ENCODE measurements around the gene ZIC2. TPM values are rescaled to one million over a fixed set of nuclear protein-coding genes. Genes with fewer than 3 reads are reported as not detected.

The ZIC2 gene
- total RNA-seq, 1 experiment from 2014 or later: 305 TPM

GRCh38 chr13:99995589-99996380 lies 14.2 kb downstream of the ZIC2 start:
- BruUV-seq (replicated peaks): no TSS peak
- CTCF ChIA-PET: no interaction called here
- intact Hi-C loops (cut with micrococcal nuclease; ENCODE audit: unreplicated experiment): loop anchor here (10.0 kb wide), 1 partner anchor 89 kb away; the partner anchor contains the start of gene PCCA
- POLR2A ChIA-PET (ENCODE audit: low non-redundant PET): no interaction called here
- no peak for TF ChIP-seq EZH2 (IDR thresholded peaks at IDR 0.05; ENCODE audit: borderline replicate concordance, low read depth, low read length, poor library complexity, severe bottlenecking)
- TF ChIP-seq CTCF (conservative IDR thresholded peaks at IDR 0.05; ENCODE audit: low read depth, low read length): no peak
- Histone ChIP-seq H3K27me3 (replicated peaks; ENCODE audit: insufficient read depth, low read depth, low read length, poor library complexity) (no peaks in the 10 kb centered on the region), H3K36me3 (ENCODE audit: insufficient read depth, low read length, poor library complexity, severe bottlenecking) (no peaks in the 10 kb centered on the region), H3K4me1 (ENCODE audit: insufficient read depth, low read length, poor library complexity, severe bottlenecking) (peaks cover 51% of the 10 kb centered on the region), H3K9me3 (ENCODE audit: low read depth, low read length, poor library complexity, severe bottlenecking) (no peaks in the 10 kb centered on the region), H3K27ac (ENCODE audit: low read depth, low read length, poor library complexity, severe bottlenecking) (peak overlapping the region; percentile 96), H3K4me3 (ENCODE audit: low read depth, low read length, poor library complexity, severe bottlenecking) (peak overlapping the region; percentile 48)
- DNase-seq (ENCODE audit: low spot score): peak; percentile 83

GRCh38 chr13:99996381-99996973 lies 14.9 kb downstream of the ZIC2 start:
- H3K4me1 ChIP-seq (ENCODE audit: insufficient read depth, low read length, poor library complexity, severe bottlenecking): peaks cover 44% of the 10 kb centered on the region
- CTCF ChIA-PET: no interaction called here
- peak overlapping the region; percentile 48 for H3K4me3 ChIP-seq (ENCODE audit: low read depth, low read length, poor library complexity, severe bottlenecking)
- intact Hi-C loops (cut with micrococcal nuclease; ENCODE audit: unreplicated experiment): loop anchor here (10.0 kb wide), 1 partner anchor 88 kb away; the partner anchor contains the start of gene PCCA
- no peaks in the 10 kb centered on the region for H3K27me3 ChIP-seq (replicated peaks; ENCODE audit: insufficient read depth, low read depth, low read length, poor library complexity)
- no peaks in the 10 kb centered on the region for H3K9me3 ChIP-seq (ENCODE audit: low read depth, low read length, poor library complexity, severe bottlenecking)
- POLR2A ChIA-PET (ENCODE audit: low non-redundant PET): interaction anchor here (0.7 kb wide), 1 partner anchor 35 kb away, joined by 4 read pairs; no protein-coding TSS in a partner anchor
- TF ChIP-seq CTCF (conservative IDR thresholded peaks at IDR 0.05; ENCODE audit: low read depth, low read length): no peak
- TF ChIP-seq EZH2 (IDR thresholded peaks at IDR 0.05; ENCODE audit: borderline replicate concordance, low read depth, low read length, poor library complexity, severe bottlenecking): no peak
- no TSS peak for BruUV-seq (replicated peaks)
- peak overlapping the region; percentile 96 for H3K27ac ChIP-seq (ENCODE audit: low read depth, low read length, poor library complexity, severe bottlenecking)
- peak; percentile 49 for DNase-seq (ENCODE audit: low spot score)
- H3K36me3 ChIP-seq (ENCODE audit: insufficient read depth, low read length, poor library complexity, severe bottlenecking): no peaks in the 10 kb centered on the region

- TF ChIP-seq EZH2 (IDR thresholded peaks at IDR 0.05; ENCODE audit: borderline replicate concordance, low read depth, low read length, poor library complexity, severe bottlenecking) (no peak), CTCF (conservative IDR thresholded peaks at IDR 0.05; ENCODE audit: low read depth, low read length) (no peak)
- CTCF ChIA-PET: no interaction called here
- Histone ChIP-seq H3K27ac (ENCODE audit: low read depth, low read length, poor library complexity, severe bottlenecking) (no peak overlapping the region), H3K27me3 (replicated peaks; ENCODE audit: insufficient read depth, low read depth, low read length, poor library complexity) (no peaks in the 10 kb centered on the region), H3K36me3 (ENCODE audit: insufficient read depth, low read length, poor library complexity, severe bottlenecking) (no peaks in the 10 kb centered on the region), H3K4me3 (ENCODE audit: low read depth, low read length, poor library complexity, severe bottlenecking) (no peak overlapping the region), H3K9me3 (ENCODE audit: low read depth, low read length, poor library complexity, severe bottlenecking) (no peaks in the 10 kb centered on the region), H3K4me1 (ENCODE audit: insufficient read depth, low read length, poor library complexity, severe bottlenecking) (peaks cover 31% of the 10 kb centered on the region)
- POLR2A ChIA-PET (ENCODE audit: low non-redundant PET): interaction anchor here (0.6 kb wide), 1 partner anchor 289 kb away, joined by 4 read pairs; no protein-coding TSS in a partner anchor
- DNase-seq (ENCODE audit: low spot score): no peak
- BruUV-seq (replicated peaks): no TSS peak
- intact Hi-C loops (cut with micrococcal nuclease; ENCODE audit: unreplicated experiment): loop anchor here (10.0 kb wide), 1 partner anchor 87 kb away; the partner anchor contains the start of gene PCCA
These were observed 16.2 kb downstream of the ZIC2 start for GRCh38 chr13:99997702-99998214.

Measured in A673 (cell line).